WTC11 (cell line): ENCODE data around the gene FLYWCH2.

Experiments
- ZBTB21 ChIP-seq: sonication (generic); formaldehyde crosslinking; IDR thresholded peaks from 2 replicates; pipeline ENCODE4 v1.8.1; 2023; ENCODE audit warnings: mild to moderate bottlenecking, missing genetic modification reagents, borderline replicate concordance
- TF ChIP-seq, protein P1 (sequence below): sonication (generic); formaldehyde crosslinking; IDR thresholded peaks from 2 replicates; pipeline ENCODE4 v1.8.1; 2022; ENCODE audit warnings: low read depth, missing genetic modification reagents, borderline replicate concordance
- TF ChIP-seq, protein P2 (sequence below): sonication (generic); formaldehyde crosslinking; IDR thresholded peaks from 2 replicates; pipeline ENCODE4 v1.8.1; 2022; ENCODE audit warnings: low read depth, mild to moderate bottlenecking, moderate library complexity, missing genetic modification reagents, borderline replicate concordance
- TF ChIP-seq, protein P3 (sequence below): sonication (generic); formaldehyde crosslinking; IDR thresholded peaks from 2 replicates; pipeline ENCODE4 v1.8.1; 2022; ENCODE audit warnings: mild to moderate bottlenecking, moderate library complexity, missing genetic modification reagents
- TF ChIP-seq, protein P4 (sequence below): sonication (generic); formaldehyde crosslinking; IDR thresholded peaks from 2 replicates; pipeline ENCODE4 v1.8.0; 2023; ENCODE audit warnings: missing genetic modification reagents
- TF ChIP-seq, protein P5 (sequence below): sonication (generic); formaldehyde crosslinking; IDR thresholded peaks from 2 replicates; pipeline ENCODE4 v1.8.1; 2022; ENCODE audit warnings: missing genetic modification reagents, borderline replicate concordance

DNA sequence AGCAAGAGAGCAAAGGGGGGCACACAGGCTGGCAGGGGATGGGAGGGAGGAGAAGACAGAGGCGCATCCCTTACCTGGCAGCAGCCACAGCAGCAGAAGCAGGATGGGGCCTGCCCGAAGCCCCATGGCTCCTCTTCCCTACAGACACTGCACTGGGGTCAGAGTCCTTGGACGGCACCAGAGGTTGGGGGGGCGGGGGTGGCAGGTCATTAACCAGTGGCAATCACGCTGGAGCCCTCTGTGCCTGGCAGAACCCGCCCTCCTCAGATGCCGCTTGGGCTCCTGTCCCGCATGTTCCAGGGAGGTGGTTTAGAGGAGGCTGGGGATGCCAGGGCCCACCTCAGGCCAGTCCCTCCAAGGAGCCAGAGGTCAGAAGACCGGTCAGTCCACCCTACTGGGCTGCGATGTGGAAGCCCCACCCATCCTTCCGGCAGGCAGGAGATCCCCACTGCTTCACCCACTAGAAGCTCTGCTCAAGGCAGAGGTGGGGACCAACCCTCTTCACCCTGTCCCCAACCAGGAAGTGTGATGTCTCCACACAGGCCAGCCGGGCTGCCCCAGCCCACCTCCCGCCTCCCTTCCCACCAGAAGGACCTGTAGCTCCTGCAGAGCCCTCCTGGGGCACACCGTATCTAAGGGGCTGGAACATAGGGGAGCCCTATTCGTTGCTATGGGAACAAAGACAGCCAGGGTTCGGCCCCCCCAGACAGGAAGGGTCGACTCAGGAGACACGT, 41.2 kb upstream of the FLYWCH2 start:
- TF ChIP-seq ZBTB21 (CRISPR knock-in tag) = no peak
- TF ChIP-seq, protein P1, sequence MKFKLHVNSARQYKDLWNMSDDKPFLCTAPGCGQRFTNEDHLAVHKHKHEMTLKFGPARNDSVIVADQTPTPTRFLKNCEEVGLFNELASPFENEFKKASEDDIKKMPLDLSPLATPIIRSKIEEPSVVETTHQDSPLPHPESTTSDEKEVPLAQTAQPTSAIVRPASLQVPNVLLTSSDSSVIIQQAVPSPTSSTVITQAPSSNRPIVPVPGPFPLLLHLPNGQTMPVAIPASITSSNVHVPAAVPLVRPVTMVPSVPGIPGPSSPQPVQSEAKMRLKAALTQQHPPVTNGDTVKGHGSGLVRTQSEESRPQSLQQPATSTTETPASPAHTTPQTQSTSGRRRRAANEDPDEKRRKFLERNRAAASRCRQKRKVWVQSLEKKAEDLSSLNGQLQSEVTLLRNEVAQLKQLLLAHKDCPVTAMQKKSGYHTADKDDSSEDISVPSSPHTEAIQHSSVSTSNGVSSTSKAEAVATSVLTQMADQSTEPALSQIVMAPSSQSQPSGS (CRISPR knock-in tag) = no peak
- TF ChIP-seq, protein P2, sequence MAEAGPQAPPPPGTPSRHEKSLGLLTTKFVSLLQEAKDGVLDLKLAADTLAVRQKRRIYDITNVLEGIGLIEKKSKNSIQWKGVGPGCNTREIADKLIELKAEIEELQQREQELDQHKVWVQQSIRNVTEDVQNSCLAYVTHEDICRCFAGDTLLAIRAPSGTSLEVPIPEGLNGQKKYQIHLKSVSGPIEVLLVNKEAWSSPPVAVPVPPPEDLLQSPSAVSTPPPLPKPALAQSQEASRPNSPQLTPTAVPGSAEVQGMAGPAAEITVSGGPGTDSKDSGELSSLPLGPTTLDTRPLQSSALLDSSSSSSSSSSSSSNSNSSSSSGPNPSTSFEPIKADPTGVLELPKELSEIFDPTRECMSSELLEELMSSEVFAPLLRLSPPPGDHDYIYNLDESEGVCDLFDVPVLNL = no peak
- TF ChIP-seq, protein P3, sequence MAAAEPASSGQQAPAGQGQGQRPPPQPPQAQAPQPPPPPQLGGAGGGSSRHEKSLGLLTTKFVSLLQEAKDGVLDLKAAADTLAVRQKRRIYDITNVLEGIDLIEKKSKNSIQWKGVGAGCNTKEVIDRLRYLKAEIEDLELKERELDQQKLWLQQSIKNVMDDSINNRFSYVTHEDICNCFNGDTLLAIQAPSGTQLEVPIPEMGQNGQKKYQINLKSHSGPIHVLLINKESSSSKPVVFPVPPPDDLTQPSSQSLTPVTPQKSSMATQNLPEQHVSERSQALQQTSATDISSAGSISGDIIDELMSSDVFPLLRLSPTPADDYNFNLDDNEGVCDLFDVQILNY (CRISPR knock-in tag) = no peak
- TF ChIP-seq, protein P4, sequence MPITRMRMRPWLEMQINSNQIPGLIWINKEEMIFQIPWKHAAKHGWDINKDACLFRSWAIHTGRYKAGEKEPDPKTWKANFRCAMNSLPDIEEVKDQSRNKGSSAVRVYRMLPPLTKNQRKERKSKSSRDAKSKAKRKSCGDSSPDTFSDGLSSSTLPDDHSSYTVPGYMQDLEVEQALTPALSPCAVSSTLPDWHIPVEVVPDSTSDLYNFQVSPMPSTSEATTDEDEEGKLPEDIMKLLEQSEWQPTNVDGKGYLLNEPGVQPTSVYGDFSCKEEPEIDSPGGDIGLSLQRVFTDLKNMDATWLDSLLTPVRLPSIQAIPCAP (CRISPR knock-in tag) = no peak
- TF ChIP-seq, protein P5, sequence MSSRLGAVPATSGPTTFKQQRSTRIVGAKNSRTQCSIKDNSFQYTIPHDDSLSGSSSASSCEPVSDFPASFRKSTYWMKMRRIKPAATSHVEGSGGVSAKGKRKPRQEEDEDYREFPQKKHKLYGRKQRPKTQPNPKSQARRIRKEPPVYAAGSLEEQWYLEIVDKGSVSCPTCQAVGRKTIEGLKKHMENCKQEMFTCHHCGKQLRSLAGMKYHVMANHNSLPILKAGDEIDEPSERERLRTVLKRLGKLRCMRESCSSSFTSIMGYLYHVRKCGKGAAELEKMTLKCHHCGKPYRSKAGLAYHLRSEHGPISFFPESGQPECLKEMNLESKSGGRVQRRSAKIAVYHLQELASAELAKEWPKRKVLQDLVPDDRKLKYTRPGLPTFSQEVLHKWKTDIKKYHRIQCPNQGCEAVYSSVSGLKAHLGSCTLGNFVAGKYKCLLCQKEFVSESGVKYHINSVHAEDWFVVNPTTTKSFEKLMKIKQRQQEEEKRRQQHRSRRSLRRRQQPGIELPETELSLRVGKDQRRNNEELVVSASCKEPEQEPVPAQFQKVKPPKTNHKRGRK = no peak
